Endothelial cell of umbilical vein (primary cell): ENCODE data around the gene IFT88. TPM values are rescaled to one million over a fixed set of nuclear protein-coding genes. Genes with fewer than 3 reads are reported as not detected.

Source experiments
- BruUV-seq: library from RNA; stranded (reverse); fragments of 400-500 nt; replicated peaks from 2 replicates; lab custom pipeline; 2021; lab: Mats Ljungman, UMichigan
- CTCF ChIA-PET: fragments of 300-600, 350-600 bp; sonication (Branson Sonifier 250); formaldehyde crosslinking; loops from one replicate; lab custom pipeline; 2021; ENCODE audit warnings: antibody characterized with exemption, inconsistent platforms; lab: Charles Lee
- POLR2A ChIA-PET: fragments of 300-600, 350-600 bp; sonication (Branson Sonifier 250); formaldehyde crosslinking; loops from one replicate; lab custom pipeline; 2021; ENCODE audit warnings: antibody characterized with exemption, inconsistent platforms; lab: Charles Lee
- DNase-seq: peaks from one replicate; pipeline ENCODE4 v3.0.0-alpha.2; 2011; ENCODE audit warnings: low read depth, low spot score
- FAIRE-seq: peaks from 2 replicates; lab custom pipeline; 2011; peaks lifted over from hg19 to GRCh38; lab: Jason Lieb, UNC
- H2AFZ ChIP-seq: 2 replicates; pipeline ENCODE4 v1.6.0; 2012; ENCODE audit warnings: low read depth, low read length, control low read depth, inconsistent platforms
- H3K27ac ChIP-seq: 2 replicates; pipeline ENCODE4 v1.5.1; 2011; ENCODE audit warnings: low read depth, mild to moderate bottlenecking, control low read depth, low read length, moderate library complexity; ENCODE audit not compliant: insufficient read depth
- H3K27me3 ChIP-seq, 2 experiments: 2 replicates each; pipeline versions ENCODE4 v1.6.0 to v1.6.1; 2011; ENCODE audit warnings: low read length in 2 of 2, mixed read lengths in 1 of 2; ENCODE audit not compliant: control insufficient read depth in 2 of 2, insufficient read depth in 2 of 2
- H3K36me3 ChIP-seq, 2 experiments: 2 replicates in 1 of 2; 3 replicates in 1 of 2; pipeline ENCODE4 v1.5.1; 2011; ENCODE audit warnings: low read length in 2 of 2, mild to moderate bottlenecking in 1 of 2, moderate library complexity in 1 of 2; ENCODE audit not compliant: control insufficient read depth in 2 of 2, insufficient read depth in 2 of 2; ENCODE audit errors: extremely low read depth in 1 of 2
- H3K4me1 ChIP-seq: 3 replicates; pipeline ENCODE4 v1.5.1; 2011; ENCODE audit warnings: mild to moderate bottlenecking, low read length; ENCODE audit not compliant: control insufficient read depth, insufficient read depth; ENCODE audit errors: extremely low read depth
- H3K4me2 ChIP-seq: 2 replicates; pipeline ENCODE4 v1.6.1; 2011; ENCODE audit warnings: low read length, control low read depth, mixed read lengths; ENCODE audit not compliant: insufficient read depth
- H3K4me3 ChIP-seq, 3 experiments: fragments of 200-600 bp in 1 of 3; sonication (generic), shearing (Covaris generic) in 1 of 3; replicated peaks in 1 of 3; 2 replicates each; pipeline ENCODE4 v1.5.1; 2011 to 2016; ENCODE audit warnings: control low read depth in 3 of 3, low read length in 3 of 3, mild to moderate bottlenecking in 2 of 3, inconsistent platforms in 1 of 3, low read depth in 1 of 3, moderate library complexity in 1 of 3; ENCODE audit not compliant: insufficient read depth in 1 of 3
- H3K79me2 ChIP-seq: 2 replicates; pipeline ENCODE4 v1.6.0; 2012; ENCODE audit warnings: low read length, inconsistent platforms; ENCODE audit not compliant: control insufficient read depth, insufficient read depth
- H3K9ac ChIP-seq: replicated peaks from 2 replicates; pipeline ENCODE3; 2011; ENCODE audit warnings: low read length, control low read depth; ENCODE audit not compliant: insufficient read depth; ENCODE audit errors: extremely low read depth
- H3K9me1 ChIP-seq: replicated peaks from 3 replicates; pipeline ENCODE4 v1.6.0; 2011; ENCODE audit warnings: mild to moderate bottlenecking, low read length; ENCODE audit not compliant: control insufficient read depth, insufficient read depth; ENCODE audit errors: extremely low read depth
- H3K9me3 ChIP-seq: replicated peaks from 2 replicates; pipeline ENCODE4 v1.5.1; 2012; ENCODE audit warnings: low read length, inconsistent platforms; ENCODE audit not compliant: control insufficient read depth, insufficient read depth
- H4K20me1 ChIP-seq: replicated peaks from 2 replicates; pipeline ENCODE3; 2011; ENCODE audit warnings: mild to moderate bottlenecking, low read length; ENCODE audit not compliant: control insufficient read depth, insufficient read depth; ENCODE audit errors: extremely low read depth
- EZH2 ChIP-seq: IDR thresholded peaks from 2 replicates; pipeline ENCODE4 v1.6.1; 2012; ENCODE audit warnings: borderline replicate concordance, low read depth, mild to moderate bottlenecking, moderate library complexity, low read length, inconsistent platforms; ENCODE audit not compliant: severe bottlenecking
- FOS ChIP-seq: IDR thresholded peaks from 2 replicates; pipeline ENCODE4 v1.6.1; 2011; ENCODE audit warnings: mild to moderate bottlenecking, low read length, moderate library complexity, borderline replicate concordance; ENCODE audit not compliant: insufficient read depth
- GATA2 ChIP-seq: IDR thresholded peaks from 2 replicates; pipeline ENCODE4 v1.7.0; 2011; ENCODE audit warnings: low read depth, mild to moderate bottlenecking, moderate library complexity, mixed read lengths, low read length; ENCODE audit not compliant: insufficient read length, insufficient read depth
- JUN ChIP-seq: IDR thresholded peaks from 2 replicates; pipeline ENCODE4 v1.6.1; 2011; ENCODE audit warnings: borderline replicate concordance, low read depth; ENCODE audit not compliant: insufficient read length, insufficient read depth
- MYC ChIP-seq: IDR thresholded peaks from one replicate; pipeline ENCODE4 v1.6.1; 2011; ENCODE audit warnings: mild to moderate bottlenecking, low read depth, low read length
- POLR2A ChIP-seq: IDR thresholded peaks from 2 replicates; pipeline ENCODE4 v1.6.1; 2012; ENCODE audit warnings: low read depth, mild to moderate bottlenecking, control low read depth, low read length
- POLR2AphosphoS5 ChIP-seq: IDR thresholded peaks from 2 replicates; pipeline ENCODE4 v1.6.1; 2012; ENCODE audit warnings: low read depth, mild to moderate bottlenecking, control low read depth, low read length, moderate library complexity; ENCODE audit not compliant: insufficient read depth
- dilution Hi-C: fragments of 300-500 bp; cut with MboI; formaldehyde crosslinking; loops from one replicate; pipeline ENCODE4 v1.15.0; 2019; ENCODE audit warnings: low sequenced_read_pairs; ENCODE audit not compliant: extremely low pct_ligation_motif_present
- intact Hi-C: fragments of 100-400 bp; cut with micrococcal nuclease; formaldehyde crosslinking; loops from one replicate; pipeline ENCODE4 v1.10.0; 2022
- polyA plus RNA-seq, 4 experiments: library from polyadenylated mRNA; depleted of rRNA in 3 of 4; stranded (reverse) in 3 of 4; unstranded in 1 of 4; fragments of >200 nt; gene quantifications; 2 replicates each; pipeline versions ENCODE4 v1.2.1 to v1.2.3, GENCODE V29; 2011 to 2012; ENCODE audit warnings: missing spikeins in 1 of 4
- total RNA-seq: library from RNA; stranded (reverse); gene quantifications from 2 replicates; pipeline ENCODE4 v1.2.3, GENCODE V29; 2021
- TF ChIP-seq, protein P1 (sequence below), 2 donors: IDR thresholded peaks; 1 replicate in 1 of 2; 2 replicates in 1 of 2; pipeline ENCODE4 v1.5.1; 2011; ENCODE audit warnings: low read length in 2 of 2, mild to moderate bottlenecking in 2 of 2, moderate library complexity in 2 of 2, control low read depth in 1 of 2, inconsistent platforms in 1 of 2, low read depth in 1 of 2; ENCODE audit not compliant: insufficient read depth in 1 of 2; ENCODE audit errors: extremely low read depth in 1 of 2
- TF ChIP-seq, protein P2 (sequence below): IDR thresholded peaks from 2 replicates; pipeline ENCODE4 v1.6.1; 2011; ENCODE audit not compliant: insufficient read depth, insufficient read length

IFT88 gene
- total and polyA plus RNA-seq, 2 donors (not counting 3 experiments of a cell fraction or from before 2014, with no cell fraction given) = 2.4 to 9.1 TPM

DNA sequence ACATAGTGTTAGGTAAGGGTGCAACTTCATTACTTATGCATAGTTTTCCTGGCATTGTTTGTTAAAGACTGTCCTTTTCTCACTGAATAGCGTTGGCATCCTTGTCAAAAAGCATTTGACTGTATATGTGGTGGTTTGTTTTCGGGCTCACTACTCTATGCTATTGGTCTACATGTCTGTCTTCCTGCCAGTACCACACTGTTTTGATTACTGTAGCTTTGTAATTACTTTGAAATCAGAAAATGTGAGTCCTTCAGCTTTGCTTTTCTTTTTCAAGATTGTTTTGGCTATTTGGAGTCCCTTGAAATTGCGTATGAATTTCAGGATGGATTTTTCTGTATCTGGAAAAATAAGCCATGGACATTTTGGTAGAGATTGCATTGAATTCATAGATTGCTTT is 56.0 kb downstream of the IFT88 start:
- H3K4me3 ChIP-seq = no peak overlapping the region
- POLR2A ChIA-PET = no interaction called here
- BruUV-seq = no TSS peak
- intact Hi-C loops (loop anchor here (1.0 kb wide), 1 partner anchor 25 kb away; no protein-coding TSS in a partner anchor), dilution Hi-C loops (no loop called here)
- no peak overlapping the region for H3K4me2 ChIP-seq
- no peaks in the 10 kb centered on the region for H3K9me1 ChIP-seq
- H3K27me3 ChIP-seq = no peaks in the 10 kb centered on the region
- peaks cover 3% of the 10 kb centered on the region for H3K9me3 ChIP-seq
- H3K9ac ChIP-seq = no peak overlapping the region
- CTCF ChIA-PET = no interaction called here
- H2AFZ ChIP-seq = no peak overlapping the region
- H3K4me1 ChIP-seq = no peaks in the 10 kb centered on the region
- no peaks in the 10 kb centered on the region for H4K20me1 ChIP-seq
- no peaks in the 10 kb centered on the region for H3K36me3 ChIP-seq
- DNase-seq (no peak), FAIRE-seq (no peak)
- no peaks in the 10 kb centered on the region for H3K79me2 ChIP-seq
- H3K27ac ChIP-seq = no peak overlapping the region
- TF ChIP-seq MYC (no peak), EZH2 (no peak), POLR2AphosphoS5 (no peak), FOS (no peak), GATA2 (no peak), JUN (no peak), POLR2A (no peak)
- TF ChIP-seq, protein P1, sequence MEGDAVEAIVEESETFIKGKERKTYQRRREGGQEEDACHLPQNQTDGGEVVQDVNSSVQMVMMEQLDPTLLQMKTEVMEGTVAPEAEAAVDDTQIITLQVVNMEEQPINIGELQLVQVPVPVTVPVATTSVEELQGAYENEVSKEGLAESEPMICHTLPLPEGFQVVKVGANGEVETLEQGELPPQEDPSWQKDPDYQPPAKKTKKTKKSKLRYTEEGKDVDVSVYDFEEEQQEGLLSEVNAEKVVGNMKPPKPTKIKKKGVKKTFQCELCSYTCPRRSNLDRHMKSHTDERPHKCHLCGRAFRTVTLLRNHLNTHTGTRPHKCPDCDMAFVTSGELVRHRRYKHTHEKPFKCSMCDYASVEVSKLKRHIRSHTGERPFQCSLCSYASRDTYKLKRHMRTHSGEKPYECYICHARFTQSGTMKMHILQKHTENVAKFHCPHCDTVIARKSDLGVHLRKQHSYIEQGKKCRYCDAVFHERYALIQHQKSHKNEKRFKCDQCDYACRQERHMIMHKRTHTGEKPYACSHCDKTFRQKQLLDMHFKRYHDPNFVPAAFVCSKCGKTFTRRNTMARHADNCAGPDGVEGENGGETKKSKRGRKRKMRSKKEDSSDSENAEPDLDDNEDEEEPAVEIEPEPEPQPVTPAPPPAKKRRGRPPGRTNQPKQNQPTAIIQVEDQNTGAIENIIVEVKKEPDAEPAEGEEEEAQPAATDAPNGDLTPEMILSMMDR (IDR thresholded peaks at IDR 0.05; ENCODE audit: extremely low read depth in 1 of 2, insufficient read depth in 1 of 2, low read depth in 1 of 2, low read length in 2 of 2) = no peak
- TF ChIP-seq, protein P2, sequence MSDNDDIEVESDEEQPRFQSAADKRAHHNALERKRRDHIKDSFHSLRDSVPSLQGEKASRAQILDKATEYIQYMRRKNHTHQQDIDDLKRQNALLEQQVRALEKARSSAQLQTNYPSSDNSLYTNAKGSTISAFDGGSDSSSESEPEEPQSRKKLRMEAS = no peak
